Activated naive CD8-positive, alpha-beta T cell (primary cell): ENCODE results near the gene RCC2.
A peak's percentile ranks its signal among the peaks of the same experiment; 100 is the strongest.
"Not testable (repeated sequence)": the region's sequence is repeated elsewhere in the genome, so short reads cannot be mapped to it uniquely, and the experiment has no call there.

Experiments
- H3K27ac Mint-ChIP-seq: one replicate; pipeline ENCODE4 v1.8.0; 2021; ENCODE audit warnings: mixed read lengths
- H3K27me3 Mint-ChIP-seq: one replicate; pipeline ENCODE4 v1.8.0; 2021; ENCODE audit warnings: mixed read lengths
- H3K36me3 Mint-ChIP-seq: one replicate; pipeline ENCODE4 v1.8.0; 2021; ENCODE audit warnings: mixed read lengths
- H3K4me1 Mint-ChIP-seq: one replicate; pipeline ENCODE4 v1.8.0; 2021; ENCODE audit warnings: low read depth, mixed read lengths
- H3K4me3 Mint-ChIP-seq: one replicate; pipeline ENCODE4 v1.8.0; 2021; ENCODE audit warnings: mild to moderate bottlenecking, mixed read lengths
- H3K9me3 Mint-ChIP-seq: one replicate; pipeline ENCODE4 v1.8.0; 2021; ENCODE audit warnings: low read depth, mixed read lengths

The RCC2 gene

DNA sequence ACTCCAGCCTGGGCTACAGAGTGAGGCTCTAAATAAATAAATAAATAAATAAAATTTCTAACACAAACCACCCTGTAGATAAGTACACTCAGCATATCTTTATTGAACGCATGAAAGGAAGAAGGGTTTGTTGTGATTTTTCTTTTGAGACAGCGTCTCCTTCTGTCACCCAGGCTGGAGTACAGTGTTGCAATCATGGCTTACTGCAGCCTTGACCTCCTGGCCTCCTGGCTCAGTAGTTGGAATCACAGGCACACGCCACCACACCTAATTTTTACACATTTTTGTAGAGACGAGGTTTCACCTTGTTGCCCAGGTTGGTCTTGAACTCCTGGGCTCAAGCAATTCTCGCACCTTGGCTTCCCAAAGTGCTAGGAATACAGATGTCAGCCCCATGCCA is 23.2 kb upstream of the RCC2 start:
- Mint-ChIP-seq H3K27me3 (no peaks in the 10 kb centered on the region), H3K4me3 (no peak overlapping the region), H3K9me3 (no peaks in the 10 kb centered on the region), H3K36me3 (no peaks in the 10 kb centered on the region), H3K27ac (no peak overlapping the region), H3K4me1 (no peaks in the 10 kb centered on the region)

GRCh38 chr1:17460219-17460618 is 20.7 kb upstream of the RCC2 start:
- no peak overlapping the region for H3K4me3 Mint-ChIP-seq
- no peak overlapping the region for H3K27ac Mint-ChIP-seq
- H3K9me3 Mint-ChIP-seq = no peaks in the 10 kb centered on the region
- no peaks in the 10 kb centered on the region for H3K27me3 Mint-ChIP-seq
- no peaks in the 10 kb centered on the region for H3K36me3 Mint-ChIP-seq
- no peaks in the 10 kb centered on the region for H3K4me1 Mint-ChIP-seq

GRCh38 chr1:17458794-17459193 is 19.3 kb upstream of the RCC2 start:
- Mint-ChIP-seq H3K27ac (no peak overlapping the region), H3K4me1 (no peaks in the 10 kb centered on the region), H3K27me3 (no peaks in the 10 kb centered on the region), H3K36me3 (no peaks in the 10 kb centered on the region), H3K4me3 (no peak overlapping the region), H3K9me3 (no peaks in the 10 kb centered on the region)

GRCh38 chr1:17452686-17453085 is 13.2 kb upstream of the RCC2 start:
- Mint-ChIP-seq H3K27me3 (no peaks in the 10 kb centered on the region), H3K36me3 (no peaks in the 10 kb centered on the region), H3K4me3 (no peak overlapping the region), H3K9me3 (no peaks in the 10 kb centered on the region), H3K27ac (no peak overlapping the region), H3K4me1 (no peaks in the 10 kb centered on the region)

DNA sequence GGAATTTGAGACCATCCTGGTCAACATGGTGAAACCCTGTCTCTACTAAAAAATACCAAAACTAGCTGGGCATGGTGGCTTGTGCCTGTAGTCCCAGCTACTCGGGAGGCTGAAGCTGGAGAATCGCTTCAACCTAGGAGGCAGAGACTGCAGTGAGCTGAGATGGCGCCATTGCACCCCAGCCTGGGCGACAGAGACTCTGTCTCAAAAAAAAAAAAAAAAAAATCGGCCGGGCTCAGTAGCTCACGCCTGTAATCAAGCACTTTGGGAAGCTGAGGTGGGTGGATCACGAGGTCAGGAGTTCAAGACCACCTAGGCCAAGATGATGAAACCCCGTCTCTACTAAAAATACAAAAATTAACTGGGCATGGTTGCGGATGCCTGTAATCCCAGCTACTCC is 12.7 kb upstream of the RCC2 start:
- H3K4me1 Mint-ChIP-seq, H3K4me3 Mint-ChIP-seq, H3K27ac Mint-ChIP-seq, H3K36me3 Mint-ChIP-seq, H3K27me3 Mint-ChIP-seq, H3K9me3 Mint-ChIP-seq: not testable (repeated sequence)

DNA sequence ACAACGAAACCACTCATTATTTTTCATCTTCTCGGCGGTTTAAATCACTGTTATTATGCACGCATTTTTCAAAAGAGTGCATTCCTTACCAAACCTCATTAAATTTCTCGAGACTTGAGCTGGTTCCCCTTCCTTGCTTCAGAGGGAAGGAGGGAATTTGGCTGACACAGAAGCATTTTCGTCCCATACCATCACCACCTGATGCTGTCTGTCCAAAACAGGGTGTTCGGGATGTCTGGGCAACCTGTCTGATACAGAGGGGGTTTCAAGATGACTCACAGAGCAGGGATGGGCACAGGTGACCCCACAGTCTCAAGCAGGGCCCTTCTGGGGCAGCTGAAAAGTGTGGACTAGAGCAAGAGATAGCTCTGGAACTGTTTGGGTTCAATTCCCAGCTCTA is 12.3 kb upstream of the RCC2 start:
- H3K27me3 Mint-ChIP-seq = no peaks in the 10 kb centered on the region
- no peaks in the 10 kb centered on the region for H3K36me3 Mint-ChIP-seq
- H3K27ac Mint-ChIP-seq = no peak overlapping the region
- H3K4me1 Mint-ChIP-seq = no peaks in the 10 kb centered on the region
- H3K9me3 Mint-ChIP-seq = no peaks in the 10 kb centered on the region
- H3K4me3 Mint-ChIP-seq = no peak overlapping the region

- no peaks in the 10 kb centered on the region for H3K9me3 Mint-ChIP-seq
- no peak overlapping the region for H3K27ac Mint-ChIP-seq
- no peak overlapping the region for H3K4me3 Mint-ChIP-seq
- H3K27me3 Mint-ChIP-seq = no peaks in the 10 kb centered on the region
- no peaks in the 10 kb centered on the region for H3K36me3 Mint-ChIP-seq
- H3K4me1 Mint-ChIP-seq = no peaks in the 10 kb centered on the region
These were observed 8.1 kb upstream of the RCC2 start for GRCh38 chr1:17447501-17447992.

DNA sequence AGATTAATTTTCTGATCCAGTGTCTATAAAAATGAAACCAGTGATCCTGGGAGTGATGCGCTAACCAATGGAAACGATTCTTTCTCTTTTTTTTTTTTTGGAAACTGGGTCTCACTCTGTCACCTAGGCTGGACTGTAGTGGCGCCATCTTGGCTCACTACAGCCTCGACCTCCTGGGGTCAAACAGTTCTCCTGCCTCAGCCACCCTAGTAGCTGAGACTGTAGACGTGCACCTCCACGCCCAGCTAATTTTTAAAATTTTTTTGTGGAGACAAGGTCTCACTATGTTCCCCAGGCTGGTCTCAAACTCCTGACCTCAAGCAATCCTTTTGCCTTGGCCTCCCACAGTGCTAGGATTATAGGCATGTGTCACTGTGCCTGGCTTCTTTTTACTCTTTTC is 3.4 kb upstream of the RCC2 start:
- H3K4me3 Mint-ChIP-seq = no peak overlapping the region
- no peaks in the 10 kb centered on the region for H3K27me3 Mint-ChIP-seq
- no peak overlapping the region for H3K27ac Mint-ChIP-seq
- H3K4me1 Mint-ChIP-seq = peaks cover 19% of the 10 kb centered on the region
- H3K36me3 Mint-ChIP-seq = no peaks in the 10 kb centered on the region
- H3K9me3 Mint-ChIP-seq = no peaks in the 10 kb centered on the region

DNA sequence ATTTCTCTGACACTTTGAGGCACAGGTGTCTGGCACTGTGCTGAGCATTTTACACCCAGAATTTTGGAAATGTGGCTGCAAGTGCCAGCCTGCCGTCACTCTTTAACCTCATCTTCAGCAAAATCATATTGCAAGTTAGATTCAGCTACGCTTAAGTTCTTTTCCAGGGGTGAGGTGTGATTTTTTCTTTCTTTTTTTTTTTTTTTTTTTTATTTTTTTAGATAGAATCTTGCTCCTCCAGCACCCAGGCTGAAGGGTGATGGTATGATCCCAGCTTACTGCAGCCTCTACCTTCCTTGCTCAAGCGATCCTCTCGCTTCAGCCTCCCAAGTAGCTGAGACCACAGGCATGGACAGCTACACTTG is 2.5 kb upstream of the RCC2 start:
- Mint-ChIP-seq H3K9me3 (no peaks in the 10 kb centered on the region), H3K4me1 (peaks cover 21% of the 10 kb centered on the region), H3K36me3 (no peaks in the 10 kb centered on the region), H3K27me3 (no peaks in the 10 kb centered on the region), H3K4me3 (no peak overlapping the region), H3K27ac (no peak overlapping the region)

GRCh38 chr1:17441265-17441992 is 2.0 kb upstream of the RCC2 start:
- peak overlapping the region; percentile 13 for H3K4me3 Mint-ChIP-seq
- peaks cover 27% of the 10 kb centered on the region for H3K4me1 Mint-ChIP-seq
- H3K27me3 Mint-ChIP-seq = no peaks in the 10 kb centered on the region
- H3K27ac Mint-ChIP-seq = no peak overlapping the region
- no peaks in the 10 kb centered on the region for H3K9me3 Mint-ChIP-seq
- no peaks in the 10 kb centered on the region for H3K36me3 Mint-ChIP-seq

DNA sequence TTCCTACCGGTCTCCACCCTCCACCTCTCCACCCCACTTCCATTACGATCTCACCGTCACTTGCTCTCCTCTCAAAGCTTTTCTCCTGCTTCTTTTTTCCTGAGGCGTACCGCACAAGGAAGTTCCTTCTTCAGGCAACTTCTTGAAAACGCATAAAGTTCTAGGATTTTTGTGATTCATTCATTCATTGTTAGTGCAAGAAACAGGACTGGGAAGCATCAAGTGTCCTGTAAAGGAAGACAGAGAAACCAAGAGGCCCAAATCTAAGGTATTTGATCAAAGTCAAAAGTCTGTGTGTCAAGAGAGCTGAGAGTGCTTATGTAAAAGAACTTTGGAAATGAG is 1.3 kb upstream of the RCC2 start:
- peaks cover 33% of the 10 kb centered on the region for H3K4me1 Mint-ChIP-seq
- peak overlapping the region; percentile 85 for H3K4me3 Mint-ChIP-seq
- no peaks in the 10 kb centered on the region for H3K9me3 Mint-ChIP-seq
- peak overlapping the region; percentile 55 for H3K27ac Mint-ChIP-seq
- no peaks in the 10 kb centered on the region for H3K27me3 Mint-ChIP-seq
- no peaks in the 10 kb centered on the region for H3K36me3 Mint-ChIP-seq

DNA sequence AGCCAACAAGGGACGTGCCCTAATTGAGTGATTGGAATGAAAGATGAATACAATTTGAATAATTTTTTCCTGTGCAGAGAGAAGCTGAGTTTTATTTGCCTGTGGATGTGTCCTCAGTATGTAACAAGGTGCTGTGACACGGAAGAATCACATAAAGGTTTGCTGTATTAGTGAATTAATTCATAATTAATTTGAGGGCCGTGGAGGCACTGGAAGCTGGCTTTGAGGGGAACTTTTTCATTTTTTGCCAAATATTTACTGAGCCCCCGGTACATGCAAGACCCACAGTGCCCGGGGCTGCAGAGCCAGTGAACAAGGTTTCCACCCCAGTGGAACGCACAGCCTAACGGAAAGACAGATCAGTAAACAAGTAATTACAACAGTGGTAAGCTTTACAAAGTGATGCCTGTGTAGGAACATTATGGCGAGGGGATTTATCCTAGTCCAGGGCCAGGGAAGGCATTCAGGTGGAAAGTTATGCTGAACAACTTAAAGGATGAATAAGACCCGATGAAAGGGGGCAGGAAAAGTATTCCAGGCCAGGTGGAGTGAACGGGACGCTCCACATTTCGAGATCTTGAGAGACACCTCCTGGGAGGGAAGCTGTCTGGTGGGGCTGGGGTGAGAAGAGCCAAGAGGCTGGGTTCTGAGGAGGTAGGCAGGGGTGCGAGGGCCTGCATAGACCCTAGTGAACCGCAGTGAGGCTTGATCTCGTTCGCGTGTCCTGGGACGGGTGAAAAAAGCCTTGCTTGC is 773 bp upstream of the RCC2 start:
- H3K4me1 Mint-ChIP-seq = peaks cover 39% of the 10 kb centered on the region
- H3K36me3 Mint-ChIP-seq = no peaks in the 10 kb centered on the region
- H3K27me3 Mint-ChIP-seq = no peaks in the 10 kb centered on the region
- H3K4me3 Mint-ChIP-seq = peak overlapping the region; percentile 85
- H3K27ac Mint-ChIP-seq = peak overlapping the region; percentile 71
- H3K9me3 Mint-ChIP-seq = no peaks in the 10 kb centered on the region

- Mint-ChIP-seq H3K4me1 (peaks cover 54% of the 10 kb centered on the region), H3K9me3 (no peaks in the 10 kb centered on the region)
These were observed 893 bp downstream of the RCC2 start for GRCh38 chr1:17438318-17439249.

GRCh38 chr1:17437580-17438317 is 1.7 kb downstream of the RCC2 start:
- Mint-ChIP-seq H3K9me3 (no peaks in the 10 kb centered on the region), H3K36me3 (no peaks in the 10 kb centered on the region), H3K27me3 (no peaks in the 10 kb centered on the region), H3K27ac (peak overlapping the region; percentile 83), H3K4me3 (peak overlapping the region; percentile 83), H3K4me1 (peaks cover 57% of the 10 kb centered on the region)

More at GRCh38 chr1:17438318-17439249, 893 bp downstream of the RCC2 start:
- H3K27me3 Mint-ChIP-seq = no peaks in the 10 kb centered on the region
- peak overlapping the region; percentile 99 for H3K27ac Mint-ChIP-seq
- H3K36me3 Mint-ChIP-seq = no peaks in the 10 kb centered on the region
- H3K4me3 Mint-ChIP-seq = peak overlapping the region; percentile 98
